ENCODE results near the gene TFEC.
"Not testable (repeated sequence)": the region's sequence is repeated elsewhere in the genome, so short reads cannot be mapped to it uniquely, and the experiment has no call there.

TFEC gene

GRCh38 chr7:115988401-115988800 is 42.2 kb downstream of the TFEC start:
- no peak for DNase-seq (ENCODE audit: low read depth)

GRCh38 chr7:115987486-115987885 is 43.1 kb downstream of the TFEC start:
- no peak for DNase-seq (ENCODE audit: low read depth)

- no peak for DNase-seq (ENCODE audit: low read depth)
Observed at GRCh38 chr7:115984105-115984504, 46.5 kb downstream of the TFEC start.

- DNase-seq (ENCODE audit: low read depth) = no peak
Observed at GRCh38 chr7:115980159-115980558, 50.4 kb downstream of the TFEC start.

- DNase-seq (ENCODE audit: low read depth) = no peak
Observed at GRCh38 chr7:115976651-115977050, 53.9 kb downstream of the TFEC start.

GRCh38 chr7:115975766-115976165 is 54.8 kb downstream of the TFEC start:
- DNase-seq (ENCODE audit: low read depth) = no peak

GRCh38 chr7:115973406-115973805 is 57.2 kb downstream of the TFEC start:
- no peak for DNase-seq (ENCODE audit: low read depth)

GRCh38 chr7:115971506-115971905 is 59.1 kb downstream of the TFEC start:
- DNase-seq (ENCODE audit: low read depth) = no peak

- DNase-seq (ENCODE audit: low read depth) = no peak
Observed at GRCh38 chr7:115968596-115968995, 62.0 kb downstream of the TFEC start.

- no peak for DNase-seq (ENCODE audit: low read depth)
Observed at GRCh38 chr7:115968171-115968570, 62.4 kb downstream of the TFEC start.

GRCh38 chr7:115965796-115966475 is 64.6 kb downstream of the TFEC start:
- no peak for DNase-seq (ENCODE audit: low read depth)

- DNase-seq (ENCODE audit: low read depth) = no peak
Observed at GRCh38 chr7:115965236-115965635, 65.3 kb downstream of the TFEC start.

GRCh38 chr7:115964799-115965198 is 65.8 kb downstream of the TFEC start:
- DNase-seq (ENCODE audit: low read depth) = no peak

GRCh38 chr7:115962340-115962739 is 68.2 kb downstream of the TFEC start:
- no peak for DNase-seq (ENCODE audit: low read depth)

- DNase-seq (ENCODE audit: low read depth) = no peak
Observed at GRCh38 chr7:115953592-115954255, 76.8 kb downstream of the TFEC start.

GRCh38 chr7:115952832-115953231 is 77.7 kb downstream of the TFEC start:
- no peak for DNase-seq (ENCODE audit: low read depth)

- no peak for DNase-seq (ENCODE audit: low read depth)
Observed at GRCh38 chr7:115951547-115951946, 79.0 kb downstream of the TFEC start.

GRCh38 chr7:115941703-115942268 is 88.8 kb downstream of the TFEC start:
- peak; percentile 7 for DNase-seq (ENCODE audit: low read depth)

- DNase-seq (ENCODE audit: low read depth) = no peak
Observed at GRCh38 chr7:115940460-115941060, 90.0 kb downstream of the TFEC start.

- no peak for DNase-seq (ENCODE audit: low read depth)
Observed at GRCh38 chr7:115937960-115938359, 92.6 kb downstream of the TFEC start.

GRCh38 chr7:115933471-115933870 is 97.1 kb downstream of the TFEC start:
- no peak for DNase-seq (ENCODE audit: low read depth)

GRCh38 chr7:115932880-115933279 is 97.7 kb downstream of the TFEC start:
- no peak for DNase-seq (ENCODE audit: low read depth)

- not testable (repeated sequence) for DNase-seq (ENCODE audit: low read depth)
Observed at GRCh38 chr7:115930184-115930583, 100.4 kb downstream of the TFEC start.

All from HS-27A (cell line).